Hematopoietic multipotent progenitor cell treated with erythropoietin and hydrocortisone succinate and interleukin-3 and kit ligand, for 4 days (in vitro differentiated cells): ENCODE measurements around the gene PLEKHG3.

Source experiments
- DNase-seq: peaks from one replicate; pipeline ENCODE4 v3.0.0-alpha.2; 2015

The PLEKHG3 gene

GRCh38 chr14:64708148-64709004 is 4.2 kb downstream of the PLEKHG3 start:
- peak; percentile 95 for DNase-seq

GRCh38 chr14:64709126-64709525 is 4.9 kb downstream of the PLEKHG3 start:
- DNase-seq = no peak

GRCh38 chr14:64711039-64711438 is 6.8 kb downstream of the PLEKHG3 start:
- DNase-seq = no peak

- DNase-seq = no peak
Observed at GRCh38 chr14:64713677-64714076, 9.5 kb downstream of the PLEKHG3 start.

GRCh38 chr14:64714432-64715025 is 10.3 kb downstream of the PLEKHG3 start:
- no peak for DNase-seq

- DNase-seq = no peak
Observed at GRCh38 chr14:64715146-64715627, 11.0 kb downstream of the PLEKHG3 start.

GRCh38 chr14:64715628-64716412 is 11.6 kb downstream of the PLEKHG3 start:
- no peak for DNase-seq

GRCh38 chr14:64717870-64718269 is 13.6 kb downstream of the PLEKHG3 start:
- DNase-seq = no peak

GRCh38 chr14:64718762-64719161 is 14.5 kb downstream of the PLEKHG3 start:
- DNase-seq = no peak

GRCh38 chr14:64719601-64720000 is 15.4 kb downstream of the PLEKHG3 start:
- no peak for DNase-seq

GRCh38 chr14:64720131-64720576 is 15.9 kb downstream of the PLEKHG3 start:
- no peak for DNase-seq

- DNase-seq = no peak
Observed at GRCh38 chr14:64721391-64721791, 17.2 kb downstream of the PLEKHG3 start.

GRCh38 chr14:64721899-64722298 is 17.7 kb downstream of the PLEKHG3 start:
- no peak for DNase-seq

- DNase-seq = peak; percentile 51
Observed at GRCh38 chr14:64722842-64723447, 18.7 kb downstream of the PLEKHG3 start.

GRCh38 chr14:64723691-64724577 is 19.7 kb downstream of the PLEKHG3 start:
- DNase-seq = no peak

- no peak for DNase-seq
Observed at GRCh38 chr14:64724578-64724930, 20.3 kb downstream of the PLEKHG3 start.

GRCh38 chr14:64725261-64725815 is 21.1 kb downstream of the PLEKHG3 start:
- DNase-seq = peak; percentile 52

- no peak for DNase-seq
Observed at GRCh38 chr14:64725879-64726584, 21.8 kb downstream of the PLEKHG3 start.

- DNase-seq = no peak
Observed at GRCh38 chr14:64726585-64726890, 22.3 kb downstream of the PLEKHG3 start.

GRCh38 chr14:64727551-64728071 is 23.4 kb downstream of the PLEKHG3 start:
- DNase-seq = no peak

GRCh38 chr14:64728106-64728505 is 23.9 kb downstream of the PLEKHG3 start:
- DNase-seq = no peak
